GM19023 (cell line): ENCODE data around the gene ENOSF1.

Experiments
- ATAC-seq: cut with Tn5 transposase; IDR thresholded peaks from one replicate; pipeline ENCODE4 v1.9.1; 2021; ENCODE audit warnings: mild to moderate bottlenecking, moderate library complexity; ENCODE audit not compliant: unreplicated experiment

ENOSF1 gene

GRCh38 chr18:644395-645004, 67.9 kb downstream of the ENOSF1 start:
- no peak for ATAC-seq

GRCh38 chr18:641224-641623, 71.2 kb downstream of the ENOSF1 start:
- ATAC-seq: no peak

GRCh38 chr18:635171-635570, 77.3 kb downstream of the ENOSF1 start:
- ATAC-seq: no peak

DNA sequence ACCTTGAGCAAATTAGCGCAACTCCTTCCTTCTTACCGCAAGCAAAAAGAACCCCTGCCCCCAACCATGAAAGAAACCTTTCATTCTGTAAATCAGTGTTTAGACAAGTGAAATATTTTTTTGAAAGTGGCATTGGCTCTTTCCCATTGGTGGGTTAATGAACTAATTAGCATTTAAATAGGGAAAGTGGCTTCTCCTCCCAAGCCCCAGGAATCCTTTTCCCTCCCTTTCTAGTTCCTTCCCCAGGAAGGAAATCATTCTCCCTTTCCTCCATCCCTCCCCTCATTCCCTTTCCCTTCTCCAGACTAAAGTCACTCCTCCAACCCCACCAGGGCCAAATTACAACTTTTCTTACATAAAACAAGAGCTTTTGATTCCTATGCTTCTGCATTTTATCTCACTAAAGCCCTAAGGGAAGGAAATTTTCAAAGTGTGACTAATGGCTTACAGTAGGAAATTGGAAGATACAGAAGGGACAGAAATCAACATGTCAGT, 77.8 kb downstream of the ENOSF1 start:
- ATAC-seq: no peak

DNA sequence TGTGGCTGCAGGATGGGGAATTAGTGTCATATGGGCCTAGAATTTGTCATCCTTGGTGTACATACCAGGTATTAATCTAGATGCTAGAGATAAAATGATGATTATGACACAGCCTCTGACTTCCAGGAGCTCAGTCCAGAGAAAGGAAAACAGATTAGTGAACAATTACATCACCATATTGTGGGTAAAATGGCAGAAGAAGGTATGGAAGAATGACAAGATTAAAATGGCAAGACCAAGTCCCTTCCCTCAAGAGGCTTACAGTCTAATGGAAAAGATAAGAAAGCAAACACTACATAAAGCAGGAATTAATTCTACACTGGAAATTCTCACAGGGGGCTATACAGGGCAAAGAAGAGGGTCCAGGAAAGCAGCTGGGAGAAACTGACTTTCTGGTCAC, 80.9 kb downstream of the ENOSF1 start:
- ATAC-seq: no peak

DNA sequence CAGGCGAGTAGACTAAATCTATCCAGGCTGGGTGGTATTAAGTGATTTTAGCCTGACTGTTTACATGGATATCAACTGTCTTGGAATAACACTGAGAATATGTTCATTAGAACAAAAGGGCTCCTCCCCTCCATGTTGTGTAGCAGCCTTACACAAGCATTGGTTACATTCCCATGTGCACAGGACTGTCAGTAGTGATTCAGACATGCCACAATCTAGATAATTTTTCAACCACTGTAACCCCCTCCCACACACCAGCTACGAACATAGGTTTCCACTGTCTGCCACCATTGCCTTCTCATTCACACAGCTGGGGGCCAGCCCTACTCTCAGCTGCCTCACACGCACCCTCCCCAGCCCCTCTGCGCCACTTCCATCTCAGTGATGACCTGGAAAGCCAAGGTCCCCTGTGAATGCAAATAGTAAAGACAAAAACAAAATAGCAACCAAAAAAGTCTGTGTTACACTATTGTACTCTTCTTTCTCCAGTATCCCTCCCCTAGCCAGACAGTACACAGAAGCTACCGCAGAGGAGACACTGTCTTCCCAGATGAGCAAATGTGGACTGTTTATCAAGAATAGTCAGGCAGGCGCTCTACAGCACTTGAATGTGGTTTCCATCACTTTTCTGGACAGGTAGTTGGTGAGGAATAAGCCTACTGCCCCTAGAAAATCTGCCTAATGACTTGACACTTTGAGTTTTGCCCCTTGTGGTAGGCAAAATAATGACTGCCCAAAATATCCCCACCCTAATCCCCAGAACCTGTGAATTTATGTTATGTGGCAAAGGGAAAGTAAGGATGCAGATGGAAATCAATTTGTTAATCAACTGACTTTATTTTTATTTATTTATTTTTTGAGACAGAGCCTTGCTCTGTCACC, 82.9 kb downstream of the ENOSF1 start:
- ATAC-seq: no peak

- no peak for ATAC-seq
These were observed 85.2 kb downstream of the ENOSF1 start for GRCh38 chr18:627231-627630.

DNA sequence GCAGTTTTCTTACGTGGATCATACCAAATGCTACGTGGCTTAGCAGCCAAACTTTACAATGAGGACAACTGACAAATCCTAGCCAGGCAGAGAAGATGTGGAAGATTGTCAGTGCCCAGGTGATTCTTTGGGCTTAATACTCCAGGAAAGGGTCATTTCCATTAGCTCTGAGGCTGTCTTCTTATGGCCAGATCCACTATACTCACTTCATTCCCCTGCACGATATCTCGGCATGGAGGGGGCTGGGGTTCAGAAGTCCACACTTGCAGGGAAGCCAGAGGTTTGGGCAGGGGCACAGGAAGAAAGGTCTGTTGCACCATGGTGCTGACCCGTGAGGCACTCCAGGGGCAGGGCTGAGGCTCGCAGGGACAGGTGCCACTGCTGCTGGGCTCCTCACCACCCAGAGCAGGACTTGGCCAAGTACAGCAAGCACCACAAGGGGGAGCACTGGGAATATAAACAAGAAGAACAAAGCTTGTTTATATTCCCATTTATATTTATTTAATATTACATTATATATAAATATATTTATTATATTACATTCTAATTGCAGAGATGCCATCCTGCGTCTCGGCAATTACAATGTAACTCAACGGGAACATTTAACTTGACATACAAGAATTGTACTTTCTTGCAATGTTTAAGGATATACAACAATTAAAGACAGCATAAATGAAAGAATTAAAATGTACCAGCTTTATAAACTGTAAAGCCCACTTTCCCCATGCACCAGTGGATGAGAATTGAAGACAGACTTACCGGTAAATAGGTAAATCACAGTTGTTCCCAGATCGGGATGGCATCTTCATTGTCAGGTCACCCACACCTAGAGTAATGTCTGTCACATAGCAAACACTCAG, 88.4 kb downstream of the ENOSF1 start:
- ATAC-seq: no peak

- no peak for ATAC-seq
These were observed 90.1 kb downstream of the ENOSF1 start for GRCh38 chr18:622289-622688.

- no peak for ATAC-seq
These were observed 91.0 kb downstream of the ENOSF1 start for GRCh38 chr18:621291-622043.
